Measurements from ENCODE around the gene FBXL22. TPM values are rescaled to one million over a fixed set of nuclear protein-coding genes. Genes with fewer than 3 reads are reported as not detected.
A peak's percentile ranks its signal among the peaks of the same experiment; 100 is the strongest.

Gene FBXL22
- total and polyA plus RNA-seq, 2 donors from 2014 or later: 1.2 to 4.7 TPM

- H3K4me3 ChIP-seq (ENCODE audit: low read length in 3 of 3): no peak overlapping the region
- intact Hi-C loops (cut with DNase I): no loop called here
- FAIRE-seq (no peak), DNase-seq (no peak)
- peaks cover 4 to 43% (median 36%) of the 10 kb centered on the region in 3 donors for H3K4me1 ChIP-seq (ENCODE audit: control insufficient read depth in 2 of 3, insufficient read depth in 2 of 3, low read depth in 1 of 3, low read length in 3 of 3)
- peak overlapping the region in 1 of 3 donors; percentile 41 for H3K9ac ChIP-seq (ENCODE audit: low read length in 3 of 3)
- no peaks in the 10 kb centered on the region for H3K27me3 ChIP-seq (ENCODE audit: control insufficient read depth, insufficient read depth, low read length)
- TF ChIP-seq CTCF (IDR thresholded peaks at IDR 0.05; ENCODE audit: borderline replicate concordance, extremely low read depth, insufficient read depth): no peak
- H3K27ac ChIP-seq (ENCODE audit: low read depth in 2 of 2, low read length in 2 of 2): peak overlapping the region in 1 of 2 donors; percentile 92
- peaks cover 2 to 21% (median 10%) of the 10 kb centered on the region in 3 donors for H3K36me3 ChIP-seq (ENCODE audit: control insufficient read depth in 2 of 3, insufficient read depth in 3 of 3, low read length in 3 of 3)
- H3K9me3 ChIP-seq (ENCODE audit: control insufficient read depth in 2 of 3, insufficient read depth in 1 of 3, low read length in 3 of 3): no peaks in the 10 kb centered on the region
Measured at GRCh38 chr15:63595688-63596087, 1.5 kb upstream of the FBXL22 start.

- Histone ChIP-seq H3K4me3 (ENCODE audit: low read length in 3 of 3) (no peak overlapping the region), H3K36me3 (ENCODE audit: control insufficient read depth in 2 of 3, insufficient read depth in 3 of 3, low read length in 3 of 3) (peaks cover under 1 to 13% (median 3%) of the 10 kb centered on the region in 3 donors), H3K9ac (ENCODE audit: low read length in 3 of 3) (peak overlapping the region in 1 of 3 donors; percentile 41), H3K27me3 (ENCODE audit: control insufficient read depth, insufficient read depth, low read length) (no peaks in the 10 kb centered on the region), H3K9me3 (ENCODE audit: control insufficient read depth in 2 of 3, insufficient read depth in 1 of 3, low read length in 3 of 3) (no peaks in the 10 kb centered on the region), H3K4me1 (ENCODE audit: control insufficient read depth in 2 of 3, insufficient read depth in 2 of 3, low read depth in 1 of 3, low read length in 3 of 3) (peaks cover 4 to 43% (median 36%) of the 10 kb centered on the region in 3 donors), H3K27ac (ENCODE audit: low read depth in 2 of 2, low read length in 2 of 2) (peak overlapping the region in 1 of 2 donors; percentile 92)
- DNase-seq (no peak), FAIRE-seq (no peak)
- no peak for TF ChIP-seq CTCF (IDR thresholded peaks at IDR 0.05; ENCODE audit: borderline replicate concordance, extremely low read depth, insufficient read depth)
- intact Hi-C loops (cut with DNase I): no loop called here
Measured at GRCh38 chr15:63596676-63597037, 530 bp upstream of the FBXL22 start.

- Histone ChIP-seq H3K27ac (ENCODE audit: low read depth in 2 of 2, low read length in 2 of 2) (peak overlapping the region; percentile 71 to 92), H3K9me3 (ENCODE audit: control insufficient read depth in 2 of 3, insufficient read depth in 1 of 3, low read length in 3 of 3) (no peaks in the 10 kb centered on the region), H3K27me3 (ENCODE audit: control insufficient read depth, insufficient read depth, low read length) (no peaks in the 10 kb centered on the region), H3K4me3 (ENCODE audit: low read length in 3 of 3) (no peak overlapping the region), H3K4me1 (ENCODE audit: control insufficient read depth in 2 of 3, insufficient read depth in 2 of 3, low read depth in 1 of 3, low read length in 3 of 3) (peaks cover 4 to 43% (median 39%) of the 10 kb centered on the region in 3 donors), H3K36me3 (ENCODE audit: control insufficient read depth in 2 of 3, insufficient read depth in 3 of 3, low read length in 3 of 3) (peaks cover 0 to 10% (median 3%) of the 10 kb centered on the region in 3 donors), H3K9ac (ENCODE audit: low read length in 3 of 3) (peak overlapping the region in 1 of 3 donors; percentile 60)
- DNase-seq (no peak), FAIRE-seq (no peak)
- intact Hi-C loops (cut with DNase I): no loop called here
- TF ChIP-seq CTCF (IDR thresholded peaks at IDR 0.05; ENCODE audit: borderline replicate concordance, extremely low read depth, insufficient read depth): no peak
Measured at GRCh38 chr15:63597821-63598220, 634 bp downstream of the FBXL22 start.
